CD4-positive, CD25-positive, alpha-beta regulatory T cell (primary cell): ENCODE measurements around the gene LRRC47. TPM values are rescaled to one million over a fixed set of nuclear protein-coding genes. Genes with fewer than 3 reads are reported as not detected.
"Not testable (repeated sequence)": the region's sequence is repeated elsewhere in the genome, so short reads cannot be mapped to it uniquely, and the experiment has no call there.

Source experiments
- ATAC-seq, 2 donors: fragments of 150-1000 bp; cut with Tn5 transposase; one replicate each; pipeline ENCODE4 v1.10.0; 2021; ENCODE audit warnings: low read depth in 2 of 2, moderate number of reproducible peaks in 2 of 2, moderate library complexity in 1 of 2
- DNase-seq, 3 donors: peaks; one replicate each; pipeline versions ENCODE4 v3.0.0 to v3.0.0-alpha.2; 2012 to 2022; ENCODE audit warnings: mixed read lengths in 1 of 3
- H3K27ac ChIP-seq: one replicate; pipeline ENCODE4 v1.7.0; 2013; ENCODE audit warnings: mild to moderate bottlenecking, low read length; ENCODE audit not compliant: insufficient read depth, poor library complexity, severe bottlenecking
- H3K27me3 ChIP-seq: one replicate; pipeline ENCODE4 v1.7.0; 2013; ENCODE audit warnings: low read length; ENCODE audit not compliant: control insufficient read depth, insufficient read depth
- H3K36me3 ChIP-seq: one replicate; pipeline ENCODE4 v1.7.0; 2013; ENCODE audit warnings: mild to moderate bottlenecking, low read length, moderate library complexity; ENCODE audit not compliant: control insufficient read depth, insufficient read depth
- H3K4me1 ChIP-seq: 2 replicates; pipeline ENCODE4 v1.7.0; 2013; ENCODE audit warnings: mild to moderate bottlenecking, low read length; ENCODE audit not compliant: insufficient read depth, control insufficient read depth, poor library complexity, severe bottlenecking
- H3K4me3 ChIP-seq: one replicate; pipeline ENCODE4 v1.7.0; 2013; ENCODE audit warnings: low read depth, mild to moderate bottlenecking, low read length, moderate library complexity
- H3K9me3 ChIP-seq, 2 experiments: 1 replicate in 1 of 2; 2 replicates in 1 of 2; pipeline ENCODE4 v1.7.0; 2013; ENCODE audit warnings: low read length in 2 of 2, mild to moderate bottlenecking in 1 of 2, moderate library complexity in 1 of 2; ENCODE audit not compliant: control insufficient read depth in 2 of 2
- H3K27ac Mint-ChIP-seq, 3 donors: one replicate each; pipeline ENCODE4 v1.8.0; 2020 to 2022; ENCODE audit warnings: mild to moderate bottlenecking in 3 of 3, mixed read lengths in 3 of 3, moderate library complexity in 2 of 3
- H3K27me3 Mint-ChIP-seq: one replicate; pipeline ENCODE4 v1.8.0; 2022; ENCODE audit warnings: mild to moderate bottlenecking, mixed read lengths
- H3K36me3 Mint-ChIP-seq: one replicate; pipeline ENCODE4 v1.8.0; 2020; ENCODE audit warnings: mixed read lengths
- H3K4me1 Mint-ChIP-seq, 4 donors: one replicate each; pipeline ENCODE4 v1.8.0; 2020 to 2022; ENCODE audit warnings: mixed read lengths in 4 of 4, mild to moderate bottlenecking in 1 of 4
- H3K4me3 Mint-ChIP-seq, 4 donors: one replicate each; pipeline ENCODE4 v1.8.0; 2020 to 2022; ENCODE audit warnings: mild to moderate bottlenecking in 4 of 4, mixed read lengths in 4 of 4, moderate library complexity in 3 of 4
- H3K9me3 Mint-ChIP-seq, 7 donors: one replicate each; pipeline ENCODE4 v1.8.0; 2020 to 2022; ENCODE audit warnings: mixed read lengths in 7 of 7, mild to moderate bottlenecking in 3 of 7, moderate library complexity in 2 of 7
- polyA plus RNA-seq, 4 donors: library from polyadenylated mRNA; unstranded; fragments of 300-500 nt; fragmentation: Illumina TruSeq; gene quantifications; one replicate each; pipeline ENCODE4 v1.2.3, GENCODE V29; 2021
- total RNA-seq: library from RNA; stranded (reverse); gene quantifications from one replicate; pipeline ENCODE4 v1.2.3, GENCODE V29; 2022

The LRRC47 gene
- total and polyA plus RNA-seq, 5 donors from 2014 or later, result 22.0 to 33.9 (median 26.0) TPM

GRCh38 chr1:3814771-3815561, 18.7 kb upstream of the LRRC47 start:
- peaks cover 23% of the 10 kb centered on the region for H3K36me3 Mint-ChIP-seq
- H3K27me3 Mint-ChIP-seq, result no peaks in the 10 kb centered on the region
- H3K4me3 Mint-ChIP-seq, result no peak overlapping the region
- Histone ChIP-seq H3K4me1 (no peaks in the 10 kb centered on the region), H3K27ac (no peak overlapping the region), H3K27me3 (no peaks in the 10 kb centered on the region), H3K9me3 (no peaks in the 10 kb centered on the region), H3K4me3 (no peak overlapping the region), H3K36me3 (peaks cover 20% of the 10 kb centered on the region)
- ATAC-seq (no peak), DNase-seq (no peak)
- H3K9me3 Mint-ChIP-seq, result peaks cover 0 to 3% (median 0%) of the 10 kb centered on the region in 7 donors
- no peak overlapping the region for H3K27ac Mint-ChIP-seq
- H3K4me1 Mint-ChIP-seq, result no peaks in the 10 kb centered on the region

- no peaks in the 10 kb centered on the region for H3K27me3 Mint-ChIP-seq
- H3K27ac Mint-ChIP-seq, result no peak overlapping the region
- H3K4me1 Mint-ChIP-seq, result no peaks in the 10 kb centered on the region
- no peak for ATAC-seq
- peaks cover 17% of the 10 kb centered on the region for H3K36me3 ChIP-seq
- H3K4me3 Mint-ChIP-seq, result no peak overlapping the region
- no peaks in the 10 kb centered on the region for H3K27me3 ChIP-seq
- no peak overlapping the region for H3K4me3 ChIP-seq
- no peak overlapping the region for H3K27ac ChIP-seq
- no peak for DNase-seq
- H3K9me3 Mint-ChIP-seq, result peaks cover 0 to 4% (median 0%) of the 10 kb centered on the region in 7 donors
- no peaks in the 10 kb centered on the region for H3K9me3 ChIP-seq
- H3K4me1 ChIP-seq, result no peaks in the 10 kb centered on the region
- H3K36me3 Mint-ChIP-seq, result peaks cover 17% of the 10 kb centered on the region
Measured at GRCh38 chr1:3814065-3814464, 17.8 kb upstream of the LRRC47 start.

GRCh38 chr1:3811595-3811911, 15.3 kb upstream of the LRRC47 start:
- H3K4me3 ChIP-seq, result no peak overlapping the region
- no peaks in the 10 kb centered on the region for H3K27me3 ChIP-seq
- H3K36me3 ChIP-seq, result peaks cover 17% of the 10 kb centered on the region
- ATAC-seq, result no peak
- H3K27ac ChIP-seq, result no peak overlapping the region
- Mint-ChIP-seq H3K27ac (no peak overlapping the region), H3K4me3 (no peak overlapping the region), H3K36me3 (peaks cover 12% of the 10 kb centered on the region), H3K9me3 (peaks cover 0 to 2% (median 0%) of the 10 kb centered on the region in 7 donors), H3K4me1 (no peaks in the 10 kb centered on the region), H3K27me3 (no peaks in the 10 kb centered on the region)
- no peaks in the 10 kb centered on the region for H3K4me1 ChIP-seq
- no peaks in the 10 kb centered on the region for H3K9me3 ChIP-seq
- no peak for DNase-seq

- not testable (repeated sequence) for H3K4me3 ChIP-seq, H3K4me3 Mint-ChIP-seq, ATAC-seq
Measured at GRCh38 chr1:3810149-3810761, 14.0 kb upstream of the LRRC47 start.

GRCh38 chr1:3809680-3810079, 13.4 kb upstream of the LRRC47 start:
- Histone ChIP-seq H3K27me3 (no peaks in the 10 kb centered on the region), H3K4me3 (no peak overlapping the region), H3K4me1 (no peaks in the 10 kb centered on the region), H3K36me3 (peaks cover 6% of the 10 kb centered on the region), H3K9me3 (no peaks in the 10 kb centered on the region), H3K27ac (no peak overlapping the region)
- ATAC-seq (no peak), DNase-seq (no peak)
- H3K9me3 Mint-ChIP-seq, result peaks cover 0 to 2% (median 0%) of the 10 kb centered on the region in 7 donors
- H3K36me3 Mint-ChIP-seq, result peaks cover 4% of the 10 kb centered on the region
- H3K4me1 Mint-ChIP-seq, result no peaks in the 10 kb centered on the region
- no peak overlapping the region for H3K4me3 Mint-ChIP-seq
- no peak overlapping the region for H3K27ac Mint-ChIP-seq
- peaks cover 6% of the 10 kb centered on the region for H3K27me3 Mint-ChIP-seq

More at GRCh38 chr1:3810149-3810761, 14.0 kb upstream of the LRRC47 start:
- not testable (repeated sequence) for H3K4me1 Mint-ChIP-seq, H3K27me3 ChIP-seq, H3K27ac Mint-ChIP-seq, H3K9me3 ChIP-seq, H3K4me1 ChIP-seq, H3K9me3 Mint-ChIP-seq, H3K27ac ChIP-seq, H3K36me3 Mint-ChIP-seq, DNase-seq, H3K27me3 Mint-ChIP-seq
- H3K36me3 ChIP-seq, result peaks cover 12% of the 10 kb centered on the region

GRCh38 chr1:3807769-3808168, 11.5 kb upstream of the LRRC47 start:
- H3K27ac ChIP-seq, result no peak overlapping the region
- no peaks in the 10 kb centered on the region for H3K4me1 Mint-ChIP-seq
- H3K27ac Mint-ChIP-seq, result no peak overlapping the region
- H3K4me1 ChIP-seq, result no peaks in the 10 kb centered on the region
- H3K9me3 ChIP-seq, result no peaks in the 10 kb centered on the region
- peaks cover 0 to 2% (median 0%) of the 10 kb centered on the region in 7 donors for H3K9me3 Mint-ChIP-seq
- H3K4me3 ChIP-seq, result no peak overlapping the region
- no peak overlapping the region for H3K4me3 Mint-ChIP-seq
- DNase-seq (no peak), ATAC-seq (no peak)
- H3K36me3 ChIP-seq, result no peaks in the 10 kb centered on the region
- no peaks in the 10 kb centered on the region for H3K36me3 Mint-ChIP-seq
- H3K27me3 Mint-ChIP-seq, result peaks cover 15% of the 10 kb centered on the region
- H3K27me3 ChIP-seq, result peaks cover 5% of the 10 kb centered on the region

DNA sequence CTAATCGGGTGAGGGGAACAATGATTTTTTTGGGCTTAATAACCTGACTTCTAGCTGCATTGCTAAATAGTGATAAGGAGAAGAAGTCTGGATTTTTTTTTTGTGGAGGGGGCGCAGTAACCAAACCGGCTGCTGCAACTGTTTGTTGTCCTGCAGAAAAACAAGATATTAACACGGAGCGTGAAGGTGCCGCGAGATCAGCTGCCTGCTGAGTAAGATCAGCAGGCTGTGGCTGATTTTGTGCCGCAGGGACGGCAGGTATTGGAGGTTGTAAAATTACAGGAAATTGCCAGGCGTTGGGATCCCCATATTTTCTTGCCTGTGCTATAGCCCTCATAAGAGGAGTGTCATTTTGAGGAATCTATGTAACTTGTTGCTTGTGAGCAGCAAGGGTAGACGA, 8.7 kb upstream of the LRRC47 start:
- Mint-ChIP-seq H3K4me1 (peaks cover 3 to 8% (median 6%) of the 10 kb centered on the region in 4 donors), H3K27ac (peak overlapping the region in 1 of 3 donors; percentile 48)
- no peak for DNase-seq

GRCh38 chr1:3804627-3804944, 8.3 kb upstream of the LRRC47 start:
- H3K27ac Mint-ChIP-seq, H3K27me3 ChIP-seq, H3K4me3 ChIP-seq, H3K4me1 Mint-ChIP-seq, H3K36me3 ChIP-seq, H3K4me3 Mint-ChIP-seq, H3K4me1 ChIP-seq, DNase-seq, H3K27ac ChIP-seq, H3K9me3 Mint-ChIP-seq, ATAC-seq, H3K9me3 ChIP-seq, H3K36me3 Mint-ChIP-seq: not testable (repeated sequence)
- H3K27me3 Mint-ChIP-seq, result peaks cover 30% of the 10 kb centered on the region

More for the DNA sequence above, 8.7 kb upstream of the LRRC47 start:
- no peaks in the 10 kb centered on the region for H3K9me3 ChIP-seq
- no peaks in the 10 kb centered on the region for H3K36me3 Mint-ChIP-seq
- H3K9me3 Mint-ChIP-seq, result peaks cover 0 to 2% (median 0%) of the 10 kb centered on the region in 7 donors
- peaks cover 30% of the 10 kb centered on the region for H3K27me3 Mint-ChIP-seq
- H3K4me3 Mint-ChIP-seq, result no peak overlapping the region
- no peak overlapping the region for H3K27ac ChIP-seq
- no peak for ATAC-seq
- no peak overlapping the region for H3K4me3 ChIP-seq
- no peaks in the 10 kb centered on the region for H3K4me1 ChIP-seq
- peaks cover 8% of the 10 kb centered on the region for H3K27me3 ChIP-seq
- H3K36me3 ChIP-seq, result no peaks in the 10 kb centered on the region
